ENCODE results near the gene CHCHD4. TPM values are rescaled to one million over a fixed set of nuclear protein-coding genes. Genes with fewer than 3 reads are reported as not detected.
"Not testable (repeated sequence)": the region's sequence is repeated elsewhere in the genome, so short reads cannot be mapped to it uniquely, and the experiment has no call there.

The CHCHD4 gene
- total RNA-seq, 8 experiments from 2014 or later = 9.4 to 28.1 (median 13.9) TPM

DNA sequence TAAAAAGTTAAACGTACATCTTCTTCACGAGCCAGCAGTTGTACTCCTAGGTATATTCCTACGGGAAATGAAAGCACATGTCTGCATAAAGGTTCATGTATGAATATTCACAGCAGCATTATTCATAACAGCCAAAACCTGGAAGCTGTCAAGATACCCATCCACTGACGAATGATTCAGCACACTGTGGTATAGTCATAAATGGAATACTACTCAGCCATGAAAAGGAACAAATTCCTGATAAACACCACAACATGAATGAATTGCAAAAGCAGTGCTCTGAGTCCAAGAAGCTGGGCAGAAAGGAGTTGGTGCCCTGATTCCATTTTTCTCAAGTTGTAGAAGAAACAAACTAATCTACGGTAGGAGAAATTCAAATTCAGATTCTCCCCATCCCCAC, 4.1 kb upstream of the CHCHD4 start:
- Histone ChIP-seq H3K4me3 (no peak overlapping the region), H3K4me1 (replicated peaks in 1 of 2) (peaks cover 6 to 12% of the 10 kb centered on the region in 2 donors), H3K27ac (no peak overlapping the region)
- ATAC-seq (replicated peaks in 6 of 8) = no peak
- in situ Hi-C loops (cut with MboI; ENCODE audit: low pct_unique_long_range_greater_than_20kb in 2 of 9, low sequenced_read_pairs in 9 of 9, unreplicated experiment in 9 of 9) = no loop called here
- 78 to 100% (median 95%) methylated on average over 1 to 5 of the region's 5 CpGs for WGBS, 10 experiments

DNA sequence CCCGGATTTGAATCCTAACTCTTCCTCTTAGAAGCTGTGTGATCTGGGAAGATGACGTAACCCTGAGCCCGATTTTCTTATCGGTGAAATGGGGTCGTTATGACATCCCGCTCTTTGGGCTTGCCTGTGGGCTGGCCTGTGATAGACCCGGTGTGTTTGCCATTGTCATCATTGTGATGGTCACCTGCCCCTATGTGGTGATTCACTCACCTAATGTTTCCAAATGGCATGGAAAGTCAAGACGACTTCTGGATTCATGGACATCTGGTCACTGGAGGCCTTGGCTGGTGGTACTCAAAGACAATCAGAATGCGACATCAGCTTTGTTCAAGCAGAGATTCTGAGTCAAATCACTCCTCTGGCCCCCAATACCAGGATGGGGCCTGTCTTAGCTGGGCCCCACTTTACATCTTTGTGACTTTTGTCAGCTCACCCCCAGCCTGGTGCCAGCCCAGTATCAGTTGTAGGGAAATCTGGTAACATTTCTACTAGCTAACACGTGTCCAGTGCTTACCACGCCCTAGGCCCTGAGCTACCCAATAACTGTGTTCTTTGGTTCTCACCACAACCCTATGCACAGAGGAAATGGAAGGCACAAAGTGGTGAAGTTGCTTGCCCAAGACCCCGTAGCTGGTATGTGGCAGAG, 3.0 kb upstream of the CHCHD4 start:
- ATAC-seq (replicated peaks in 6 of 8) = no peak
- Histone ChIP-seq H3K4me3 (no peak overlapping the region), H3K27ac (no peak overlapping the region), H3K4me1 (replicated peaks in 1 of 2) (peaks cover 12 to 16% of the 10 kb centered on the region in 2 donors)
- in situ Hi-C loops (cut with MboI; ENCODE audit: low pct_unique_long_range_greater_than_20kb in 2 of 9, low sequenced_read_pairs in 9 of 9, unreplicated experiment in 9 of 9) = no loop called here
- 71 to 100% (median 94%) methylated on average over 1 to 9 of the region's 12 CpGs; no CpG with 5 or more reads in 3 of the 10 experiments for WGBS, 10 experiments

DNA sequence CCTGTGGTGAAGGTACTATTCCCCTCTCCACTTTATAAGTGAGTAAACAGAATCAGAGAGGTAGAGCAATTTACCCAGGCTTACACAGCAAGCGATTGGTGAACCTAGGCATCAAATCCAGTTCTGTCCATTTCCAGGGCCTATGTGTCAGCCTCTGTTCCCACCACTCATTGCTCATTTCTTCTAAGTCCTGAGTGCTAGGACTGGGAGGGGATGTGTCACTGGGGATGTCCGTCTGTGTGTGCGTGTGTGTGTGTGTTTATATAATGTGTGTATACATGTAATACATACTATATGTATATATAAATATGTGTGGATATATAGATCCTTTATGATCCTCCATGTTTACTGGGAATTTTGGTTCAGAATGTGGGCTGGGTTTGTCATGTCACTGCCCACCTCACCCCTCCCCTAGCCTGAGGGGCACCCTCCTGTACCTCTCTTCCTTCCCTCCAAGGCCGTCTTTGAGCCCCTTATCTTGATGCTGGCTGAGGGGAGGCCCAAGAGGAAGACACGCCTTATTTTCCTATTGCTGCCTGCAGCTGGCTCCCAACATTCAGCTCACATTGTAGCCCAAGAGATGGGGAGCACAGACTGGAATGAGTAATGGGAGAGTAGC, 2.3 kb upstream of the CHCHD4 start:
- H3K27ac ChIP-seq = no peak overlapping the region
- WGBS, 10 experiments = 50 to 100% (median 100%) methylated on average over 1 to 2 of the region's 5 CpGs; no CpG with 5 or more reads in 2 of the 10 experiments
- H3K4me1 ChIP-seq (replicated peaks in 1 of 2) = peaks cover 12 to 16% of the 10 kb centered on the region in 2 donors
- in situ Hi-C loops (cut with MboI; ENCODE audit: low pct_unique_long_range_greater_than_20kb in 2 of 9, low sequenced_read_pairs in 9 of 9, unreplicated experiment in 9 of 9) = no loop called here
- no peak for ATAC-seq (replicated peaks in 6 of 8)
- no peak overlapping the region for H3K4me3 ChIP-seq

DNA sequence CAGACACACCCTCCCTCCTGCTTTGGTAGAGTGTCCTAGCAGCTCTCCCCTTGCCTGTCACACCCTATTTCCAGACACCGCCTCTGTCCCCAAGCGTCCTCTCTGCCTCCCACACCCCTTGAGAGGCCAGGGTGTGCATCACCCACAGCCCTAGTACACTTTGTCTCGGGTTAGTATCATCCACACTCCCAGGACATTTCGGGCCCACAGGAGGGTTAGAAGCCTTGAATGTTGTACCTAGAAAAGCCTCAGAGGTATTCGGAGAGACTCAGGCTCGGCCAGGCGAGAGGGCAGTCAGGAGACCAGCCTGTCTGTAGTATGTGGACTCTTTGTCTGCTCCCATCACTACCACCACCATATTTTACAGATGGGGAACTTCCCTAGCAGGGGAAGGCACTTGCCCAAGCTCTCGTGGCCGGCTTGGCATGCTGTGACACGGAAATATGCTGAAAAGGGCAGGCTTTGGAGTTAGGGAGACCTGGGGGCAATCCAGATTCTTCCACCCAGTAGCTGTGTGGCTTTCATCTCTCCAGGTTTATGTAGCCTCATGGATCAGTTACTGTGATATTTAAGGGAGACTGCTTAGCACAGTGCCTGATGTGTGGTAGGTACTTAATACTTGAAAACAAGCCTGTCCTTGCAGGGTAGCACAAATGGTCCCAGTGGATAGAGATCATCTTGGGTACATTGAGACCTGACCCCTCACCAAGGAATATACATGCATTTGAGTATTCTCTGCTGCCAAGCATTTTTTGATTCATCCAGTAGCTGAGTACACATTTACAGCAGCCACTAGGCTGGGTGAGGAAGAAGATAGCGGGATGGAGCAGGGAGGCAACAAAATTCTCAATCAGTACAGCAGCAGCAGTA, 1.6 kb upstream of the CHCHD4 start:
- in situ Hi-C loops (cut with MboI; ENCODE audit: low pct_unique_long_range_greater_than_20kb in 2 of 9, low sequenced_read_pairs in 9 of 9, unreplicated experiment in 9 of 9) = no loop called here

DNA sequence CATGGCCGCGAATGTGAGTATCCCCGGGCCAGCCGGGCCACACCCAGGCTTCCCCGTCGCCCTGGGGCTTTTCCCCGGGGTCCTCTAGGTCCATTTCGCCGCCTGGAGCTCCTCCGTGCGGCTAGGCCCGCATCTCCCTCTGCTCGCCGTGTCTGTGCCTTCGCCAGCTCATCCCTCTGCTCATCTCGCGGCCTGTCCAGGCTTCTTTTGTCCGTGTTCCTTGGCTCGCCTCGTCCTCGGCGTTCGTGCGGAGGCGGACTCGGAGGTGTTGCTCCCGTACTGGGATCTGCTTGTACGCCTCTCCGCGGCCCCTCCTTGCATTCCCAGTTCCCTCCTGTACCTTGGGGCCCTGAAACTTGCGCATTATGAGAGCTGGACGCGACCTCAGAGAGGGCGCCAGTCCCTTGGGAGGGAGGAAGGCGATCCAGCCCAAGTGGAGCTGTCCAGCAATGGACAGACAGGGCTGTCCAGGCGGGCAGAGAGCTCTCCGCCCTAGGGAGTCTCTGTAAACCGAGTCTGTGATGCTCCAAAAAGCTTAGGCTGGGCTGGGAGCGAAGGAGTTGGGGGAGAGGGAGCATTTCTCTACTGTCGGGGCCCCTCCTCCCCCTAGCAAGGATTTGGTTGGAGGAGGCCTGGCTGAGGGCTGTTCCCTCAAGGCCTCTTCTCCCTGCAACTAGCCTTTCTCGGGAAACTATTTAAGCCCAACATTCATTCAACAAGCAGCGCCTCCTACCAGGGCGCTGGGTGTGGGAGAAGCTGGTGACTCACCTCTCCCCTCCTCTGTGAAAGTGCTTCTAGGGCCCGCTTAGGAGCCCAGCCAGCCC, 735 bp upstream of the CHCHD4 start:
- peak overlapping the region; percentile 53 to 89 (median 65) for H3K4me3 ChIP-seq
- in situ Hi-C loops (cut with MboI; ENCODE audit: low pct_unique_long_range_greater_than_20kb in 2 of 9, low sequenced_read_pairs in 9 of 9, unreplicated experiment in 9 of 9) = no loop called here
- peaks cover 12 to 16% of the 10 kb centered on the region in 2 donors for H3K4me1 ChIP-seq (replicated peaks in 1 of 2)
- ATAC-seq (replicated peaks in 6 of 8) = peak; percentile 52 to 65 (median 58)
- 0 to 20% (median 0%) methylated on average over 1 to 11 of the region's 44 CpGs; no CpG with 5 or more reads in 2 of the 10 experiments for WGBS, 10 experiments
- peak overlapping the region; percentile 69 to 82 for H3K27ac ChIP-seq

More for the DNA sequence above, 1.6 kb upstream of the CHCHD4 start:
- Histone ChIP-seq H3K4me1 (replicated peaks in 1 of 2) (peaks cover 12 to 16% of the 10 kb centered on the region in 2 donors), H3K4me3 (peak overlapping the region; percentile 53 to 89 (median 65)), H3K27ac (peak overlapping the region; percentile 11 to 82)
- no peak for ATAC-seq (replicated peaks in 6 of 8)
- WGBS, 10 experiments = 0 to 100% (median 47%) methylated on average over 1 to 9 of the region's 11 CpGs; no CpG with 5 or more reads in 2 of the 10 experiments

DNA sequence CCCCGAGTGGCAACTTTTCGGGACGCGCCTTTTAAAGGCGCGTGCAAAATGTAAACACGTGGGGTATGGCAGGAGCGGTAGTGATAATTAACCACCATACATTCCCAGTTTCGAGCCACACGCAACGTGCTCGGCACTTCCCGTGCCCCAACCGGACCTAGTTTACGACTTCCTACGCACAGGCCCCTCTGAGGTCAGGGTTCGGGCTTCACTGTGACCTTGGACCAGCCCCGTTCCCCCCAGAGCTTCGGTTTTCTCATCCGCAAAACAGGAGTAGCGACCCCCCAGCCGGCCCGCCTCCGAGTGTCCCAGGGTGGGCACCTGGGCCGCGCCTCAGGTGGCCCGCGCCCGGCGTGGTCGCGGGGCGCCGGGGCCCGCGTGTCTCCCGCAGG, 451 bp downstream of the CHCHD4 start:
- peak in 7 of 8 experiments; percentile 1 to 17 (median 8) for ATAC-seq (replicated peaks in 6 of 8)
- peak overlapping the region; percentile 8 to 36 for H3K27ac ChIP-seq
- in situ Hi-C loops (cut with MboI; ENCODE audit: low pct_unique_long_range_greater_than_20kb in 2 of 9, low sequenced_read_pairs in 9 of 9, unreplicated experiment in 9 of 9) = loop anchor here in 1 of 9 experiments (25.0 kb wide), 1 partner anchor 187 kb away; no protein-coding TSS in a partner anchor
- WGBS, 10 experiments = 0 to 4% (median 3%) methylated on average over 1 to 13 of the region's 37 CpGs; no CpG with 5 or more reads in 7 of the 10 experiments
- H3K4me1 ChIP-seq (replicated peaks in 1 of 2) = peaks cover 12 to 16% of the 10 kb centered on the region in 2 donors
- H3K4me3 ChIP-seq = peak overlapping the region; percentile 53 to 89 (median 65)

DNA sequence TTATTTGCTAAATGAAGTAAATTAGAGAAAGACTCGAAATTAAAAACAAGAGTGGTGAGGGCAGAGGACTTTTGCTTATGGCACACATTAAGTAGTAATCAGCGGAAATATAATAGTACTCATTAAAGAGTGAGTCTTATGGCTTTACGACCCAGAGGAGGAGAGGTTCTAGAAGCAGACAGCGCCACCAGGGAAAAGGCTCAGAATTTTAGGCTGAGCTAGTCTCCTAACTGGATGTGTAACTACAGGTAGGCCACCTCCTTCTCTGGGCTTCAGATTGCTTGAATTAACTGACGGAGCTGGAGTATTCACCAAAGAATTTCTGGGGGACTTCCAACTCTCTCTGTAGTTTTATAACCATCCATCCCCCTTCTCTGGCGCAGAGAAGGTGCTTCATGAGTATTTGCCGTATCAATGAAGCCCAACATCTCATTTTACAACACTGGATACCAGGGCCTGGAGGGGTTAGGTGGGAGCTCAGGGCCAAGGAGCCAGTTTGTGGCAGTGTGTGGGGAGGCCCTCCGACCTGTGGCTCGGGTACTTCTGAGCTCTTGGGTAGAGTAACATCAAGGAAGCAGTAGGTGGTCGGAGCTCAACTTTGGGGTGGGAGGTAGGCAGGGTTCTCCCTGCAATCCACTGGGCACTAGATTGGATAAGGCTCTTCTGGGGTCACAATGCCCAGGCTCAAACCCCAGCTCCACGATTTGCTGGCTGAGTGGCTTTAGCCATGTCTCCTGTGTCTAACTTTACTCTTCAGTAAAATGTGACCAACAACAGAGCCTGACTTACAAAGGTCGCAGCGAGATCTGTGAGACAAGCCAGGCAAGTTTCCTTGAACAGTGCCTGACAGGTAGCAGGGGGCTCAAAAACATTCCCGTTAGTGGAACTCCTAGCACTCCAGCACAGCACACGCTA, 1.1 kb downstream of the CHCHD4 start:
- H3K4me1 ChIP-seq (replicated peaks in 1 of 2) = peaks cover 12 to 16% of the 10 kb centered on the region in 2 donors
- no peak overlapping the region for H3K27ac ChIP-seq
- in situ Hi-C loops (cut with MboI; ENCODE audit: low pct_unique_long_range_greater_than_20kb in 2 of 9, low sequenced_read_pairs in 9 of 9, unreplicated experiment in 9 of 9) = loop anchor here in 1 of 9 experiments (25.0 kb wide), 1 partner anchor 186 kb away; no protein-coding TSS in a partner anchor
- ATAC-seq (replicated peaks in 6 of 8) = no peak
- 41 to 90% (median 63%) methylated on average over 3 to 13 of the region's 15 CpGs; no CpG with 5 or more reads in 1 of the 10 experiments for WGBS, 10 experiments
- peak overlapping the region; percentile 53 to 89 (median 65) for H3K4me3 ChIP-seq

DNA sequence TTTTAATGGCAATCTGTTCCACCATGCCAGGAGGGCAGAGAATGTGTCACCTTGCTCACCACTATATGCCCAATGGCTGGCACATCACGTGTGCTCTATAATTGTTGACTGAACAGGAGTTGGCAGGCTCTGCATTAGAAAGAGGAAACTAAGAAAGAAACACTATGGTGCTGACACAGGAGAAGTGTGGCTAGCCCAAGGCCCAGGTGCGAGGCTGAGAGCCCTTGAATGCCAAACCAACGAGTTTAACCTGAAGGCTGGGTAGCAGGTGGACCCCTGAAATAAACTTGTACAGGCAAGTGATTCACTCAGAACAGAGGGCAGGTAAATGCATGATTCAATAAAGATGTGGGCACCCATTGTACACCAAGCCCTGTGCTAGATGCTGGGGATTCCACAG, 2.4 kb downstream of the CHCHD4 start:
- peaks cover 12 to 16% of the 10 kb centered on the region in 2 donors for H3K4me1 ChIP-seq (replicated peaks in 1 of 2)
- in situ Hi-C loops (cut with MboI; ENCODE audit: low pct_unique_long_range_greater_than_20kb in 2 of 9, low sequenced_read_pairs in 9 of 9, unreplicated experiment in 9 of 9) = loop anchor here in 1 of 9 experiments (25.0 kb wide), 1 partner anchor 185 kb away; no protein-coding TSS in a partner anchor
- no peak for ATAC-seq (replicated peaks in 6 of 8)
- 67 to 100% (median 83%) methylated on average over 1 to 3 of the region's 3 CpGs; no CpG with 5 or more reads in 2 of the 10 experiments for WGBS, 10 experiments
- no peak overlapping the region for H3K27ac ChIP-seq
- H3K4me3 ChIP-seq = no peak overlapping the region

DNA sequence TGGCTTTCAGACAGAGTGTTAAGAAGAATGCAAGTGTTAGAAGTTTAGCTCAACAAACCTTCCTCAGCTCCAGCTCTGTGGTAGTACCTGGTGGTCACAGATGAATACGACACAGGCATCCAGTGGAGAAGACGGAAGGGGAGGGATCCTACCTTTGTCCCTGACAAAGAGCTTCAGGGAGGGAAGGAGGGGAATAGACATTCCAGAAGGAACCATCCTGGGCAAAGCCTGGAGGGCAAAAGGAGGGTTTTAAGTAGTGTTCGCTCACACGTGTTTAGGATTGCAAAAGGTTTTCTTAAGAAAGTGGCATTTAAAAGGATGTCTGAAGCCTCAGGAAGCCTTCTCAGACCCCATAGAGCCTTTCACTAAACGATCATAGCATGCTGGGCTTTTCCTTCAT, 2.8 kb downstream of the CHCHD4 start:
- no peak overlapping the region for H3K27ac ChIP-seq
- WGBS, 10 experiments = 62 to 100% (median 83%) methylated on average over 1 to 5 of the region's 5 CpGs; no CpG with 5 or more reads in 1 of the 10 experiments
- no peak for ATAC-seq (replicated peaks in 6 of 8)
- in situ Hi-C loops (cut with MboI; ENCODE audit: low pct_unique_long_range_greater_than_20kb in 2 of 9, low sequenced_read_pairs in 9 of 9, unreplicated experiment in 9 of 9) = loop anchor here in 1 of 9 experiments (25.0 kb wide), 1 partner anchor 185 kb away; no protein-coding TSS in a partner anchor
- H3K4me1 ChIP-seq (replicated peaks in 1 of 2) = peaks cover 12 to 16% of the 10 kb centered on the region in 2 donors
- no peak overlapping the region for H3K4me3 ChIP-seq

DNA sequence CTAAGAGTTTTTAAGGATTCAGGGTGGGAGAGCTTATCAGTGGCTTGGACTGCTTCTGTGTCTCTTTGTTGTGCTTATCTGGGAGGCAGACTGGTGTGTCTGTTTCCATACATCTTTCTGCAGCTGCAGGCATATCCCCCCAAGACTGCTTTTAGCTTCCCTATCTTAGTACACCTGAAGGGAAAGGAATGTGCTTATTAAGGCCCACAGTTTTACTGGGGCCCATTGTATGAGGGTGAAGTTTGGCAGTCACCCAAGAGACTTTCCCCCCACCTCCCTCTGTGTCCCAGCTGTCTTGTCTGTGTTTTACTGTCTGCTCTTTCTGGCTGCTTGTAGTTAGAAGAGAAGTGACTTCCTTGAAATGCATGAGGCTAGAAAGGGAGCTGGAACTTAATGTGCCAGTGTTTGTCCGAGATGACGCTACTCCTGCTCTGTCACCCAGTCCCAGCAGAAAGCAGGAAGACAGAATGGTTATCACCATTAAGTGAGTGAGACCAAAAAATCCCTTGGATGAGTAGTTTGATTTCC, 3.7 kb downstream of the CHCHD4 start:
- in situ Hi-C loops (cut with MboI; ENCODE audit: low pct_unique_long_range_greater_than_20kb in 2 of 9, low sequenced_read_pairs in 9 of 9, unreplicated experiment in 9 of 9) = loop anchor here in 1 of 9 experiments (25.0 kb wide), 1 partner anchor 184 kb away; no protein-coding TSS in a partner anchor
- not testable (repeated sequence) for H3K4me1 ChIP-seq (replicated peaks in 1 of 2); H3K4me3 ChIP-seq; H3K27ac ChIP-seq; ATAC-seq (replicated peaks in 6 of 8)
- 93 to 100% (median 100%) methylated on average over 2 of the region's 2 CpGs; no CpG with 5 or more reads in 7 of the 10 experiments for WGBS, 10 experiments

Measured in motor neuron (in vitro differentiated cells).